ELF-1 (cell line): ENCODE measurements around the gene NR2F1-AS1.

Source experiments
- DNase-seq: peaks from one replicate; pipeline ENCODE4 v3.0.0-alpha.2; 2016; ENCODE audit warnings: low read depth, low spot score

The NR2F1-AS1 gene

GRCh38 chr5:93603078-93603792 is 22.2 kb upstream of the NR2F1-AS1 start:
- no peak for DNase-seq

DNA sequence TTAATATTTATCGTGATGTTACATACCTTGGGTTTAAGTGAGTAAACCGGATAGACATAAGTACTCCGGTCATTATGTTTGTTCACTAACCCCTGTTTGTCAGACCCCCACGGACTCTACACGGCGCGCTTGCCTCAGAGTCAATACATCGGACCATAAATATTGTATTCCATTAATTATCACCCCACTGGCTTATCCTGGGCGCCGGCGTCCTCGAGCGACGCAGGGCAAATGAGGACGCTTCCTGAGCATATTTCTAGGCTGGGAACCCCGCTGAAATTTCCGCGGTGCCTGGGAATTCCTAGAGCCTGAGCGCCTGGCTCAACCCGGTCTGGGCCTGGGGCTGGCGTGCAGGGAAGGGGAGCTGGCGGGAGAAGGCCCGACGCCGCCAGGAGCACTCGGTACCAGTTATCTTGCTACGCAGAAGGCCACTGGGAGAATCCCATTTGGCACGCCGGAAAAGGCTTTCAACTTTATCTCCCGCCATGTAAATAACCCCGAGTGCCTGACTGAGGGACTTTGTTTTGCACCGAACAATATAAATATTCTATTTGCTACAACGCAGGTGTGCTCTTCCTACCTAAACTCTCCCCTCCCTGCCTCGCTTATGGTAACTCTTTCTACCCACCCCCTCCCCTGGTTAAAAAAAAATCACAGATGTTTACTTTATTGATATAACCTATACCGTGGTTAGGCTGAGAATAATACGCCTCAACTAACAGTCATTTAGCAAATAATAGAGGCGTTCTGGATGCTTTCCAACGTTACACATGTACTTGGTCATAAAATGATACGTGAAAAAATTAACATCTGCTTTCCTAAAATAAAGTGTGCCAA is 21.4 kb upstream of the NR2F1-AS1 start:
- DNase-seq = peak; percentile 78

DNA sequence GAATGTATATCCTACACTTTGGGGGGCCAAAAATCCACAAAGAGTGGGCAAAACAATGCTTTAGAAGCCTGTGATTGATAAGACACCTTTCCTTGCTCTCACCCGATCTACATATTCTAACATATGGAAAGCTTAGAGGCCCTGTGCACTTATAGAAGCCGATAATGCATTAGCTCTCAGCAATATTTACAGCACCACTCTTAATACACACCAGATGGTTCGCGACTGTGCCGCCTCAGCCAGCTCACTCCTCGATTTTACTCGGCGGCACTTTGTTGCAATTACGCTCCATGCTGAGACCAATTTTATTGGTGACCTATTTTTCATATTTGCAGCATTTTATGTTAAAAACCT is 20.8 kb upstream of the NR2F1-AS1 start:
- no peak for DNase-seq

GRCh38 chr5:93601071-93601801 is 20.2 kb upstream of the NR2F1-AS1 start:
- no peak for DNase-seq

- DNase-seq = no peak
These were observed 19.5 kb upstream of the NR2F1-AS1 start for GRCh38 chr5:93600409-93601070.

DNA sequence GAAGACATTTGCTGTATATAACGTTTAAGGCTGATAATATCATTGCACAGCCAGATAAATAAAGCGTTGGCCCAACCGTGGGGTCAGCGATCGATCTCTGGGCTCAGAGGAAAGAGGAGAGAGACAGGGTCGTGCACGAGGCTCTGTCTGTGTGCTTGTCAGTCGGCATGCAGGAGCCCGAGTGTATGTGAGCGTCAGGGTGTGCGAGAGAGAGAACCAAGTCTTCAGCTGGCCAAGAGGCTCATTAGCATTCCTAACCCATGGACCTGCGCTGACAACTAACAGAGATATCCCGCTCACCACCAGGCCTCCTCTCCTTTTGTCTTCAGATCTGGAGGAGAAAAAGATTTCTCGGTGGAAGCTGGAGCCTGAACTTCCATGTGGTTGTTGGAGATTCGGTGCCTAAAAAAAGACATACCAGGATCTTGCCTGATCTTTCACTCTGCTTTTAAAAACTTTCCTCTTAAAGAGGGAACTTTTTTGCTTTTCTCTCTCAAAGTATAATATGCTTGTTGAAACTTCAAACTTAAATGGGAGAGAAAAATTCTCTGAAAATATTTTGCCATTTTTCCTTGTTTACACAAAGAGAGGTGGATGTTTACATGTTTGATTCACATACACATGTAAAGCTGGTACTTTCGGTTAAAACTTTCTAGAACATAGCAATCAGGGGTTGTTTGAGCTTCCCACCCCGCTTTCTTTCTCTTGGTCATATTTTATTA is 18.5 kb upstream of the NR2F1-AS1 start:
- DNase-seq = peak; percentile 80

DNA sequence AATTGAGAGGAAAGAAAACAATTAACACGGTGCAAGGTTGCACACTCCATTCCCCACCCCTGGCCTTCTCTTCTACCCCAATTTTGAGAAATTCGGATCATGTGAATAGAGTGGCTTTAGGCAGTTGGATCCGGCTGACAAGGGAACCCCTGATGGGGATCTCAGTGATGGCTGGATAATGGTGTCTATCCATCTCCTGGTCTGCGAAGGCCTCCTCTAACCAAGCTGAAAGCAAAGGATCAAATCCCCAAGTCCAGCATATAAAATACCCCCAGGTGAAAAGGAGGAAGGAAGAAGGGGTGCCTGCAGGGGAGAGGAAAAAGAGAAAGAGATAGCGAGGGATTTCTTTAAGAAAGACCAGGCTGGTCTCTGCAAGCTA is 18.0 kb upstream of the NR2F1-AS1 start:
- no peak for DNase-seq

- DNase-seq = no peak
These were observed 17.3 kb upstream of the NR2F1-AS1 start for GRCh38 chr5:93598091-93599000.

DNA sequence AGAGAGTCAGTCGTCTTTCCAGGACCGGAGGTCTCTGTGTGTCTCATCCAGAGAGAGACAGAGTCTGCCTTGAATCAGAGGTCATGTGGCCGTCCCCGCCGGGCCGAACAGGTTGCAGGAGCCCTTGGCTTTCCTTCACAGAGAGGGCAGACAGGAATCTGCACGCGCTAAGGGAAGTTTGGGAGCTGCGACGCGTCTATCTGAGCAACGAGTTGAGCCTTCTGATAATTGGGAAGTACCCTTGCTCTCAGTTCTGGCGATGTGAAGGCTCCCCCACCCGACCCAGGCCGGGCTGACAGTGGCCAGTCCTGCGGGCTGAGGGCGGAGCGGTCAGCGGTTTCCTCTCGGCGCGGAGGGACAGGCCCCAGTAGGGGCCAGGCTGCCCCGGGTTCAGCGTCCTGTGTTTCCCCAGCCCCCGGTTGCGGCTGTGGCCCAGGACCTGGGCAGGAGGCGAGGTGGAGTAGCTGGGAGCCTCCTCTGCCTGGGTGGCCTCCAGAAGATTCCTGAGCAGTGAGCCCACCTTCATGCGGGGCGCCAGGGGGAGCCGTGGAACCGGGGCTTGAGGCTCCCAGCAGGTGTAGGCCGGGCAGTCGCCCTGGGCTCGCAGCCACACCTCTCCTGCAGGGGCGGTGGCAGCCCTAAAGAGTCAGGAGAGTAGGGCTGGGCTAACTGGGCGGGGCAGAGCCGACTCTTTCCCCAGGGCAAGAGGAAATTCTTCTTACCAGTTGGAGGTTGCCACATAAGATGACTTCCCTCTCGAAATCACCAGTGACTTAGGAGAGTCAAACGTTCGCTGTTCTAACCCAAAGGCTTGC is 15.9 kb upstream of the NR2F1-AS1 start:
- DNase-seq = peak; percentile 88

- DNase-seq = no peak
These were observed 15.3 kb upstream of the NR2F1-AS1 start for GRCh38 chr5:93596310-93596675.

DNA sequence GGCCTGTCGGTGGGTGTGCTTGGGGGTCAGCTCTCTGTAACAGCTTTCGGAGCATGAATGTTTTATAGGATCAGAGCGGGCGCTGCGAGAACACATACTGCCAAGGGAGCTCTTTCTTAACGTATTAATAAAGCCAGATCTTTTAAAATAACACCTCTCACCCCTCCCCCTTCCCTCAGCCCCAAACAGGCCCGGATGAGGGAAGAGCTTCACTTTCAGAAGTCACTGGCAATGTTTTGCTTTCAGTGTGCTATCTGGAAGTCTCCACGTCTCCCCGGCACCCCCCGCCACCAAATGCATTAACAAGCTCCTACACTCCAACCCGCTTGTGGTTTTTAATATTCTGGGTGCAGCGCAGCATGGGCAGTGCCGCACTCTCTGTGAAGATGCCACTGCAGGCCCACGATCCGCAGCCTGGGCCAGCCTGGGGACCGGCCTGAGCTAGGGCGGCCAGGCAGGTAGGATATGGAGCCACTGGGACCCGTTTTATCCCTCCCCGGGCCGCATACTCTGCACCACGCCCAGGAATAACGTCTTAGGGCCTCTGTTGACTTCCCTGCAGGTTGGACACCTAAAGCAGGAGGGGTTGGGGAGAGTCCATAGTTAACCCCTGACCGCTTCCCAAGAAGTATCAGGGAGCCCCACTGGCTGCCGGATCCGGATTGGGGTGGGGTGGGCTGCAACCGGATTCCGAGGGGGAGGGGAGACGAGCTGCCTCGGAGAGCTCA is 14.6 kb upstream of the NR2F1-AS1 start:
- peak; percentile 15 for DNase-seq

- DNase-seq = peak; percentile 59
These were observed 13.8 kb upstream of the NR2F1-AS1 start for GRCh38 chr5:93594591-93595419.

DNA sequence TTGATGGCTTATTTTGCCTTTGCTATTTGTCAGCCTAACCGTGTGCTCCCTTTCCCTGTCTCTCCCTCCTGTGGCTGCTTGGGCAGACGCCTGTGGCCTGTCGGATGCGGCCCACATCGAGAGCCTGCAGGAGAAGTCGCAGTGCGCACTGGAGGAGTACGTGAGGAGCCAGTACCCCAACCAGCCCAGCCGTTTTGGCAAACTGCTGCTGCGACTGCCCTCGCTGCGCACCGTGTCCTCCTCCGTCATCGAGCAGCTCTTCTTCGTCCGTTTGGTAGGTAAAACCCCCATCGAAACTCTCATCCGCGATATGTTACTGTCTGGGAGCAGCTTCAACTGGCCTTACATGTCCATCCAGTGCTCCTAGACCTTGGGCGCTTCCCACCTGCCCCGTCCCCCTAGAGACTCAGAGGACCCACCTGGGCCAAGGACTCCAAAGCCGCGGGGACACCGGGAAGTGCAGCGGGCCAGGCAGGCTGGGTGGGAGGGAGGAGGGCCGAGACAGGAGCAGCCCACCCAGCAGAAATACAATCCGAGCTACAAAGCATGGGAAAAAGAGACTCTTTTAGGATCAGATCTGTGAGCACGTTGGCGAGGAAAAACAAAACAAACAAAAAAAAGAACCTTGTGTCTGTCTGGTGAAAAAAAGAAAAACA is 12.6 kb upstream of the NR2F1-AS1 start:
- peak; percentile 54 for DNase-seq

GRCh38 chr5:93592883-93593282 is 11.9 kb upstream of the NR2F1-AS1 start:
- no peak for DNase-seq

- DNase-seq = no peak
These were observed 10.4 kb upstream of the NR2F1-AS1 start for GRCh38 chr5:93591323-93591945.

DNA sequence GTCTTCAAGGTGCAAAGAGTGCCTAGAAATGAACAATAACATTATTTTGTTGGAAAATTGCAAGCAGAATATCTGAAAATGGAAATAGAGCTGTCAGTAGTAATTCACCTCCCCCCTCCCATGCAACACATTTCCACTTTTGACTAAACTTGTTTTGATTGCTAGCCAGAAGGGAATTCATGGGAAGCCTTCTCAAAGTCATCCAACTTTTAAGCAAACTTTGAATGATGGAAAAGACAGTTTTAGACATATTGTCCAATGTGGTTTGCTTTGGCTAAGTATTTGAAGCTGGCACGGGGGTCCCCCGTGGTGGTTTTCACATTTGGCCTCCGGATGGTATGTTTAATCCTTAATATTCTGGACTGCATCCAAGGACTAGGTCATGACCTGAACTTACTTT is 9.5 kb upstream of the NR2F1-AS1 start:
- DNase-seq = no peak

GRCh38 chr5:93589829-93590215 is 8.8 kb upstream of the NR2F1-AS1 start:
- DNase-seq = no peak
